A549 (cell line): ENCODE measurements around the gene HDHD5. TPM values are rescaled to one million over a fixed set of nuclear protein-coding genes. Genes with fewer than 3 reads are reported as not detected.
A peak's percentile ranks its signal among the peaks of the same experiment; 100 is the strongest.

ENCODE experiments used
- ATAC-seq, 2 experiments: fragments of 200-7000 bp in 1 of 2; fragments of >200 bp in 1 of 2; cut with Nextera tagmentation in 1 of 2; cut with Tn5 transposase in 1 of 2; 3 replicates each; pipeline versions ENCODE4 v1.8.0 to v1.9.1; 2018 to 2020; ENCODE audit warnings: mild to moderate bottlenecking in 1 of 2, moderate library complexity in 1 of 2
- CTCF ChIA-PET: fragments of 300-600 bp; sonication (Branson Sonifier 250); formaldehyde crosslinking; extraction: SDS; loops from one replicate; lab custom pipeline; 2021; ENCODE audit warnings: antibody characterized with exemption, inconsistent platforms; lab: Yijun Ruan, JAX
- POLR2A ChIA-PET: fragments of 350-600 bp; formaldehyde crosslinking; extraction: SDS; loops from one replicate; lab custom pipeline; 2021; ENCODE audit warnings: antibody characterized with exemption, inconsistent platforms; lab: Yijun Ruan, JAX
- DNase-seq, 2 experiments: peaks; one replicate each; pipeline versions ENCODE4 v3.0.0 to v3.0.0-alpha.2; 2011 to 2016; ENCODE audit warnings: low read depth in 1 of 2, low spot score in 1 of 2
- FAIRE-seq: peaks from 2 replicates; lab custom pipeline; 2011; peaks lifted over from hg19 to GRCh38; lab: Jason Lieb, UNC
- H3K27ac ChIP-seq, 2 experiments: fragments of >200 bp; sonication (Bioruptor Twin); formaldehyde crosslinking; 3 replicates each; pipeline ENCODE4 v1.5.1; 2016 to 2017
- H3K4me1 ChIP-seq: fragments of >200 bp; sonication (Bioruptor Twin); formaldehyde crosslinking; 3 replicates; pipeline ENCODE4 v1.6.1; 2016
- H3K4me2 ChIP-seq: fragments of >200 bp; sonication (Bioruptor Twin); formaldehyde crosslinking; 3 replicates; pipeline ENCODE4 v1.6.1; 2016
- H3K4me3 ChIP-seq: fragments of >200 bp; sonication (Bioruptor Twin); formaldehyde crosslinking; 3 replicates; pipeline ENCODE4 v1.5.1; 2016
- H3K9me3 ChIP-seq: fragments of >200 bp; sonication (Bioruptor Twin); formaldehyde crosslinking; 3 replicates; pipeline ENCODE4 v1.6.1; 2016
- CBX2 ChIP-seq: fragments of 200-600 bp; sonication (generic); IDR thresholded peaks from 2 replicates; pipeline ENCODE4 v1.6.1; 2016; ENCODE audit warnings: low read depth, mild to moderate bottlenecking, borderline replicate concordance
- CBX8 ChIP-seq: fragments of 200-600 bp; sonication (generic); IDR thresholded peaks from 2 replicates; pipeline ENCODE4 v1.6.1; 2016
- CEBPB ChIP-seq, 2 experiments: fragments of >200 bp in 1 of 2; sonication (Bioruptor Twin) in 1 of 2; formaldehyde crosslinking in 1 of 2; IDR thresholded peaks; 2 replicates each; pipeline ENCODE4 v1.6.1; 2012 to 2016
- CHD2 ChIP-seq: fragments of 150-350 bp; IDR thresholded peaks from 2 replicates; pipeline ENCODE4 v1.6.1; 2014; ENCODE audit warnings: low read length; ENCODE audit not compliant: partially characterized antibody
- CHD4 ChIP-seq: fragments of 200-600 bp; sonication (generic); IDR thresholded peaks from 2 replicates; pipeline ENCODE4 v1.6.1; 2016; ENCODE audit warnings: antibody characterized with exemption, mild to moderate bottlenecking, borderline replicate concordance
- EHMT2 ChIP-seq: fragments of 200-600 bp; sonication (generic); IDR thresholded peaks from 2 replicates; pipeline ENCODE4 v1.6.1; 2016; ENCODE audit warnings: antibody characterized with exemption, low read depth, mild to moderate bottlenecking, moderate library complexity
- EP300 ChIP-seq, 2 experiments: fragments of >200 bp; sonication (Bioruptor Twin); formaldehyde crosslinking; IDR thresholded peaks; 2 replicates in 1 of 2; 3 replicates in 1 of 2; pipeline ENCODE4 v1.6.1; 2016 to 2017
- ESRRA ChIP-seq: fragments of 150-350 bp; IDR thresholded peaks from 2 replicates; pipeline ENCODE4 v1.6.1; 2014; ENCODE audit warnings: mild to moderate bottlenecking, low read length, borderline replicate concordance
- FOSB ChIP-seq: fragments of 250-450 bp; sonication (Bioruptor Pico); IDR thresholded peaks from 2 replicates; pipeline ENCODE4 v1.5.0; 2020; ENCODE audit warnings: mild to moderate bottlenecking, moderate library complexity
- FOXS1 ChIP-seq: fragments of 250-450 bp; sonication (Bioruptor Pico); IDR thresholded peaks from 2 replicates; pipeline ENCODE4 v1.5.0; 2020; ENCODE audit warnings: mild to moderate bottlenecking, moderate library complexity
- GATA3 ChIP-seq: IDR thresholded peaks from 2 replicates; pipeline ENCODE4 v1.6.1; 2012; ENCODE audit warnings: borderline replicate concordance
- HOXA7 ChIP-seq: fragments of 250-450 bp; sonication (Bioruptor Pico); IDR thresholded peaks from 2 replicates; pipeline ENCODE4 v1.5.0; 2020; ENCODE audit warnings: mild to moderate bottlenecking, moderate library complexity
- JUNB ChIP-seq: fragments of >200 bp; sonication (Bioruptor Twin); formaldehyde crosslinking; IDR thresholded peaks from 2 replicates; pipeline ENCODE4 v1.6.1; 2016
- MAFK ChIP-seq: fragments of 450-650 bp; IDR thresholded peaks from 2 replicates; pipeline ENCODE4 v1.6.1; 2014; ENCODE audit not compliant: partially characterized antibody
- RAD21 ChIP-seq, 2 experiments: fragments of >200 bp in 1 of 2; sonication (Bioruptor Twin) in 1 of 2; formaldehyde crosslinking in 1 of 2; IDR thresholded peaks in 1 of 2; conservative IDR thresholded peaks in 1 of 2; 2 replicates in 1 of 2; 3 replicates in 1 of 2; pipeline ENCODE4 v1.6.1; 2012 to 2018; ENCODE audit warnings: inconsistent platforms in 1 of 2
- RCOR1 ChIP-seq: fragments of 150-350 bp; IDR thresholded peaks from 2 replicates; pipeline ENCODE4 v1.6.1; 2014; ENCODE audit warnings: antibody characterized with exemption, low read length, low read depth
- RFX5 ChIP-seq: fragments of 450-650 bp; IDR thresholded peaks from 2 replicates; pipeline ENCODE4 v1.7.1; 2014; ENCODE audit warnings: antibody characterized with exemption, mild to moderate bottlenecking, moderate library complexity
- RNF2 ChIP-seq: fragments of 200-600 bp; sonication (generic); IDR thresholded peaks from 2 replicates; pipeline ENCODE4 v1.6.1; 2016; ENCODE audit warnings: low read depth, mild to moderate bottlenecking, antibody characterized with exemption, moderate library complexity, borderline replicate concordance
- SMC3 ChIP-seq: fragments of >200 bp; sonication (Bioruptor Twin); formaldehyde crosslinking; IDR thresholded peaks from 3 replicates; pipeline ENCODE4 v1.6.1; 2018; ENCODE audit warnings: inconsistent platforms
- SREBF2 ChIP-seq: fragments of 450-650 bp; IDR thresholded peaks from 2 replicates; pipeline ENCODE4 v1.6.1; 2014; ENCODE audit warnings: mild to moderate bottlenecking, moderate library complexity
- ZNF302 ChIP-seq: fragments of 250-450 bp; sonication (Bioruptor Pico); IDR thresholded peaks from 2 replicates; pipeline ENCODE4 v1.9.0; 2021; ENCODE audit warnings: inconsistent platforms, mild to moderate bottlenecking, moderate library complexity
- ZSCAN20 ChIP-seq: fragments of 250-450 bp; sonication (Bioruptor Pico); IDR thresholded peaks from 2 replicates; pipeline ENCODE4 v1.8.0; 2022; ENCODE audit warnings: mild to moderate bottlenecking, moderate library complexity
- WGBS: methylation state at CpG from one replicate; pipeline ENCODE4 v1.1.6; 2017; ENCODE audit errors: missing lambda C conversion rate; 5-methylcytosine and 5-hydroxymethylcytosine counted together
- polyA plus RNA-seq, 4 experiments: library from polyadenylated mRNA; depleted of rRNA in 3 of 4; stranded (reverse); fragments of >200 nt; fragmentation: RNase III in 1 of 4; extraction: RNeasy Plus Mini Kit Qiagen cat#74134 plus additional on column Dnase treatment in 1 of 4; gene quantifications; 2 replicates in 3 of 4; 3 replicates in 1 of 4; pipeline ENCODE4 v1.2.3, GENCODE V29; 2011 to 2017
- TF ChIP-seq, protein P1 (sequence below): fragments of 250-450 bp; sonication (Bioruptor Pico); IDR thresholded peaks from 2 replicates; pipeline ENCODE4 v1.5.0; 2020; ENCODE audit warnings: low read depth, mild to moderate bottlenecking, moderate library complexity
- TF ChIP-seq, protein P2 (sequence below): fragments of 200-600 bp; sonication (generic); IDR thresholded peaks from 2 replicates; pipeline ENCODE4 v1.6.1; 2016; ENCODE audit warnings: antibody characterized with exemption, mild to moderate bottlenecking, moderate library complexity
- TF ChIP-seq, protein P3 (sequence below): IDR thresholded peaks from 2 replicates; pipeline ENCODE4 v1.6.1; 2012; ENCODE audit warnings: low read depth, borderline replicate concordance

Gene HDHD5
- polyA plus RNA-seq, 2 of the 4 experiments (the other 2 are of a cell fraction) = 19.7 to 35.5 TPM

DNA sequence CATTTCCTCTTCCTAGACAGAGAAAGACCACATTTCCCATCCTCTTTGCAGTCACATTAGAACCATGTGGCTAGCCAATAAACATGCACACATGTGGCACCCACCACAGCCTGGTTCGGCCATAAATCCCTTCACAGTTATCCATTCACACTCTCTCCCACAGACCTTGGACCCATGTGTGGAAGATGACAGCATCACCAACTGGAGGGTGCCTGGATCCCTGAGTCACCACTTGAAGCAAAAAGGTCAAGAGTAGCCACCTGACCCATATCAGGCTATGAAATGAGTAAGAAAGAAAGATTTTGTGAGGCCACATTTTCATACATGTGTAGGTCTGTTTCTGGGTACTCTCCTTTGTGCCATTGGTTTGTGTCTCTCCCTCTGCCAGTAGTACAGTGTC, 28.9 kb downstream of the HDHD5 start:
- TF ChIP-seq ESRRA (no peak), CHD4 (no peak), HOXA7 (CRISPR knock-in tag) (no peak), EP300 (IDR thresholded peaks at IDR 0.05) (no peak), MAFK (no peak), ZNF302 (CRISPR knock-in tag) (no peak), FOXS1 (CRISPR knock-in tag) (no peak), RCOR1 (no peak)
- TF ChIP-seq, protein P1, sequence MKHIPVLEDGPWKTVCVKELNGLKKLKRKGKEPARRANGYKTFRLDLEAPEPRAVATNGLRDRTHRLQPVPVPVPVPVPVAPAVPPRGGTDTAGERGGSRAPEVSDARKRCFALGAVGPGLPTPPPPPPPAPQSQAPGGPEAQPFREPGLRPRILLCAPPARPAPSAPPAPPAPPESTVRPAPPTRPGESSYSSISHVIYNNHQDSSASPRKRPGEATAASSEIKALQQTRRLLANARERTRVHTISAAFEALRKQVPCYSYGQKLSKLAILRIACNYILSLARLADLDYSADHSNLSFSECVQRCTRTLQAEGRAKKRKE = no peak
- CTCF ChIA-PET = no interaction called here
- peak; percentile 39 to 42; a peak in 2 of 6 replicates for ATAC-seq
- H3K4me3 ChIP-seq = no peak overlapping the region
- 69% methylated on average over 1 of the region's 1 CpG for WGBS
- no peaks in the 10 kb centered on the region for H3K9me3 ChIP-seq
- no peak overlapping the region for H3K27ac ChIP-seq
- POLR2A ChIA-PET = no interaction called here
- H3K4me1 ChIP-seq = no peaks in the 10 kb centered on the region
- DNase-seq = peak in 1 of 2 experiments; percentile 6
- no peak overlapping the region for H3K4me2 ChIP-seq
- no peak for FAIRE-seq

DNA sequence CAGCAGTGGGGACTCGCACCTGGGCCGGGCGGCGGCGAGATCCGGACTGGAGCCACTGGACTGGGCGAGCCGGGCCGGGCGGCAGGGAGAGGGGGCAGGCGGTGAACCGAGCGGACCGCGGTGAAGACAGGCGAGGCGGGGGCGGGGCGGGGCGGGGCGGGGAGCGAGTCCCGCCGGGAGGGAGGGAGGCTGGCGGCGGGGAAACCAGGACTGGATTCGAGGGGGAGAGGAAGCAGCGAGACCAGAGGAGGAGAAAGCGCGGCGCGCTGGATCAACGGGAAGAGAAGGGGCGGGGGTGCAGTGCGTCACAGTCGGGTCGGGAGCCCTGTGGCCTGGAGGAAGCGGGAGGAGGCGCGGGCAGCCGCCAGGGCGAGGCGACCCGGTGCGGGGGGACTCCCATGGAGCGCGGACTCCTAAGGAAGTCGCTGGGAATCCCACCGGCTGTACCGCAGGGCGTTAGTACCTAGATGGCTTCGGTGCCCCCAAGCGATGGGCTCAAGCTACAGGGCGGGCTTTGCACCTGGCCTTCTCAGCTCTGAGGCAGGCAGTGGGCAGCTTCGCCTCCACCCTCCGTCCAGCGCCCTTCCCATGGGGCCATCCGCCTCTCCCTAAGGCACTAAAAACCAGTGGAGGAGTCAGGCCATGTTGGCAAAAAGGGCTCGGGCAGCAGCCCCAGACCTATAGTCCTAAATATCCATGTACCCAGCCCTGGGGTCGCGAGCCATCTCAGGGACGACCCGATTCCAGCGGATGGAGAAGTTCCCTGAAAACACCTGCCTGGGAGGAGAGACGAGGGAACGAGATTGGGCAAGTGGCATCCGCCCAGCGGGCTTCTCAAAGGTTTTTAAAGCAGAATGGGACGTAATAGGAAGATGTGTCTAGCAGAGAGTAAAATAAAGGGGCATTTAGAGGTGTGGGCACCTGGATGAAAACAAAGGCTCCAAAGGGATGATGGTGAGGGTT, 37.6 kb downstream of the HDHD5 start, which contains the start of gene TMEM121B:
TMEM121B (minus strand) TSS at position 128 of the 963 bp plus-strand sequence. CDS start 233 bp downstream, outside the sequence.
- Histone ChIP-seq H3K9me3 (no peaks in the 10 kb centered on the region), H3K27ac (0 out of 6 replicates have a peak within 1 kb of the TSS, but pooled peaks of 1 of the 2 experiments have one; percentile 37), H3K4me2 (peak within 1 kb of the TSS; percentile 84), H3K4me3 (peak within 1 kb of the TSS; percentile 44), H3K4me1 (no peaks in the 10 kb centered on the region)
- 20% methylated on average over 31 of the region's 69 CpGs for WGBS
- FAIRE-seq (no peak), ATAC-seq (peak in 1 of 2 experiments; percentile 61; a peak in 3 of 6 replicates), DNase-seq (peak in 1 of 2 experiments; percentile 14)
- TF ChIP-seq GATA3 (no peak), EHMT2 (no peak), SREBF2 (no peak), ZSCAN20 (no peak), RCOR1 (no peak), JUNB (no peak), CBX8 (no peak), CHD2 (no peak), CBX2 (no peak), FOXS1 (CRISPR knock-in tag) (no peak), RNF2 (no peak), MAFK (no peak), RAD21 (conservative IDR thresholded peaks at IDR 0.05 in 1 of 2, IDR thresholded peaks at IDR 0.05 in 1 of 2) (no peak), RFX5 (no peak), FOSB (CRISPR knock-in tag) (no peak), SMC3 (no peak), CEBPB (IDR thresholded peaks at IDR 0.05) (no peak)
- TF ChIP-seq, protein P2, sequence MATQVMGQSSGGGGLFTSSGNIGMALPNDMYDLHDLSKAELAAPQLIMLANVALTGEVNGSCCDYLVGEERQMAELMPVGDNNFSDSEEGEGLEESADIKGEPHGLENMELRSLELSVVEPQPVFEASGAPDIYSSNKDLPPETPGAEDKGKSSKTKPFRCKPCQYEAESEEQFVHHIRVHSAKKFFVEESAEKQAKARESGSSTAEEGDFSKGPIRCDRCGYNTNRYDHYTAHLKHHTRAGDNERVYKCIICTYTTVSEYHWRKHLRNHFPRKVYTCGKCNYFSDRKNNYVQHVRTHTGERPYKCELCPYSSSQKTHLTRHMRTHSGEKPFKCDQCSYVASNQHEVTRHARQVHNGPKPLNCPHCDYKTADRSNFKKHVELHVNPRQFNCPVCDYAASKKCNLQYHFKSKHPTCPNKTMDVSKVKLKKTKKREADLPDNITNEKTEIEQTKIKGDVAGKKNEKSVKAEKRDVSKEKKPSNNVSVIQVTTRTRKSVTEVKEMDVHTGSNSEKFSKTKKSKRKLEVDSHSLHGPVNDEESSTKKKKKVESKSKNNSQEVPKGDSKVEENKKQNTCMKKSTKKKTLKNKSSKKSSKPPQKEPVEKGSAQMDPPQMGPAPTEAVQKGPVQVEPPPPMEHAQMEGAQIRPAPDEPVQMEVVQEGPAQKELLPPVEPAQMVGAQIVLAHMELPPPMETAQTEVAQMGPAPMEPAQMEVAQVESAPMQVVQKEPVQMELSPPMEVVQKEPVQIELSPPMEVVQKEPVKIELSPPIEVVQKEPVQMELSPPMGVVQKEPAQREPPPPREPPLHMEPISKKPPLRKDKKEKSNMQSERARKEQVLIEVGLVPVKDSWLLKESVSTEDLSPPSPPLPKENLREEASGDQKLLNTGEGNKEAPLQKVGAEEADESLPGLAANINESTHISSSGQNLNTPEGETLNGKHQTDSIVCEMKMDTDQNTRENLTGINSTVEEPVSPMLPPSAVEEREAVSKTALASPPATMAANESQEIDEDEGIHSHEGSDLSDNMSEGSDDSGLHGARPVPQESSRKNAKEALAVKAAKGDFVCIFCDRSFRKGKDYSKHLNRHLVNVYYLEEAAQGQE = no peak
- TF ChIP-seq, protein P3, sequence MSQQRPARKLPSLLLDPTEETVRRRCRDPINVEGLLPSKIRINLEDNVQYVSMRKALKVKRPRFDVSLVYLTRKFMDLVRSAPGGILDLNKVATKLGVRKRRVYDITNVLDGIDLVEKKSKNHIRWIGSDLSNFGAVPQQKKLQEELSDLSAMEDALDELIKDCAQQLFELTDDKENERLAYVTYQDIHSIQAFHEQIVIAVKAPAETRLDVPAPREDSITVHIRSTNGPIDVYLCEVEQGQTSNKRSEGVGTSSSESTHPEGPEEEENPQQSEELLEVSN = no peak
- ChIA-PET CTCF (interaction anchor here (1.5 kb wide), 1 partner anchor 50 kb away, joined by 6 read pairs; no protein-coding TSS in a partner anchor), POLR2A (no interaction called here)
